NCI-H82 treated with DMSO at 0.1 percent for 48 hours (cell line): ENCODE results near the gene ZFYVE27.

Experiments used
- DNase-seq: peaks from one replicate; lab custom pipeline; 2025; ENCODE audit not compliant: unreplicated experiment; lab: John Stamatoyannopoulos, UW

The ZFYVE27 gene

GRCh38 chr10:97785731-97786130 lies 48.8 kb downstream of the ZFYVE27 start:
- no peak for DNase-seq

- DNase-seq = peak; percentile 72
Measured at GRCh38 chr10:97788552-97789442, 51.9 kb downstream of the ZFYVE27 start.

- no peak for DNase-seq
Measured at GRCh38 chr10:97789770-97790397, 53.0 kb downstream of the ZFYVE27 start.

GRCh38 chr10:97791824-97792721 lies 55.1 kb downstream of the ZFYVE27 start:
- peak; percentile 23 for DNase-seq

GRCh38 chr10:97795886-97796285 lies 59.0 kb downstream of the ZFYVE27 start:
- no peak for DNase-seq

- DNase-seq = no peak
Measured at GRCh38 chr10:97796651-97797050, 59.7 kb downstream of the ZFYVE27 start.

- DNase-seq = no peak
Measured at GRCh38 chr10:97798958-97799610, 62.2 kb downstream of the ZFYVE27 start.

- no peak for DNase-seq
Measured at GRCh38 chr10:97800474-97800873, 63.5 kb downstream of the ZFYVE27 start.

- DNase-seq = no peak
Measured at GRCh38 chr10:97801422-97801821, 64.5 kb downstream of the ZFYVE27 start.

- DNase-seq = no peak
Measured at GRCh38 chr10:97805096-97805884, 68.4 kb downstream of the ZFYVE27 start.

GRCh38 chr10:97805949-97806348 lies 69.0 kb downstream of the ZFYVE27 start:
- no peak for DNase-seq

- DNase-seq = no peak
Measured at GRCh38 chr10:97810446-97810845, 73.5 kb downstream of the ZFYVE27 start.
